ENCODE data around the gene PHKB.

- TF ChIP-seq CTCF (IDR thresholded peaks at IDR 0.05), result no peak
- no peak for TF ChIP-seq POLR2A (IDR thresholded peaks at IDR 0.05)
Observed at GRCh38 chr16:47490471-47490870, 29.3 kb downstream of the PHKB start.
